Right forelimb (tissue), 1 donor: Measurements from ENCODE around the gene HFE.

Source experiments
- DNase-seq: peaks from one replicate; pipeline ENCODE4 v3.0.0-alpha.2; 2018

The HFE gene

GRCh38 chr6:26140254-26140966, 53.2 kb downstream of the HFE start:
- no peak for DNase-seq

- no peak for DNase-seq
Observed at GRCh38 chr6:26140967-26141294, 53.7 kb downstream of the HFE start.

GRCh38 chr6:26141378-26141904, 54.2 kb downstream of the HFE start:
- DNase-seq, result no peak

GRCh38 chr6:26142026-26142425, 54.8 kb downstream of the HFE start:
- no peak for DNase-seq
